HepG2 (cell line): ENCODE data around the gene MYCBP2. TPM values are rescaled to one million over a fixed set of nuclear protein-coding genes. Genes with fewer than 3 reads are reported as not detected.

Experiments
- ATAC-seq: fragments of 200-7000 bp; cut with Tn5 transposase; 3 replicates; pipeline ENCODE4 v1.9.1; 2020; ENCODE audit warnings: mild to moderate bottlenecking, moderate library complexity
- BruUV-seq: library from RNA; stranded (reverse); fragments of 400-500 nt; replicated peaks from 2 replicates; lab custom pipeline; 2021; lab: Mats Ljungman, UMichigan
- CTCF ChIA-PET: fragments of 300-600 bp; formaldehyde crosslinking; extraction: SDS; loops from one replicate; lab custom pipeline; 2021; ENCODE audit warnings: low total read pairs, inconsistent platforms, low intra/inter-chr PET ratio; lab: Yijun Ruan, JAX
- POLR2A ChIA-PET: fragments of 350-600 bp; sonication (Branson Sonifier 250); formaldehyde crosslinking; loops from one replicate; lab custom pipeline; 2020; ENCODE audit warnings: antibody characterized with exemption, inconsistent platforms; lab: Yijun Ruan, JAX
- DNase-seq: peaks from one replicate; pipeline ENCODE4 v3.0.0-alpha.2; 2015; ENCODE audit warnings: low spot score
- FAIRE-seq: peaks from 3 replicates; lab custom pipeline; 2011; peaks lifted over from hg19 to GRCh38; lab: Jason Lieb, UNC
- H2AFZ ChIP-seq: one replicate; pipeline ENCODE4 v1.6.1; 2011; ENCODE audit warnings: low read length, inconsistent platforms
- H3K27ac ChIP-seq: fragments of 300-600 bp; 3 replicates; pipeline ENCODE4 v1.8.0; 2011; ENCODE audit warnings: mixed run types, mild to moderate bottlenecking, mixed read lengths, low read length, inconsistent platforms; ENCODE audit not compliant: insufficient read depth; ENCODE audit errors: extremely low read length
- H3K27me3 ChIP-seq, 2 experiments: fragments of 200-600 bp in 1 of 2; 2 replicates in 1 of 2; 3 replicates in 1 of 2; pipeline versions ENCODE4 v1.6.0 to v1.8.0; 2011; ENCODE audit warnings: low read length in 2 of 2, mild to moderate bottlenecking in 2 of 2, moderate library complexity in 2 of 2, inconsistent platforms in 1 of 2; ENCODE audit not compliant: insufficient read depth in 2 of 2, control insufficient read depth in 1 of 2
- H3K36me3 ChIP-seq, 2 experiments: fragments of 200-600 bp in 1 of 2; replicated peaks in 1 of 2; 2 replicates in 1 of 2; 3 replicates in 1 of 2; pipeline versions ENCODE4 v1.5.1 to v1.8.0; 2011; ENCODE audit warnings: low read length in 2 of 2, inconsistent platforms in 1 of 2; ENCODE audit not compliant: insufficient read depth in 2 of 2, control insufficient read depth in 1 of 2
- H3K4me1 ChIP-seq: 2 replicates; pipeline ENCODE4 v1.5.1; 2012; ENCODE audit warnings: low read length, inconsistent platforms; ENCODE audit not compliant: insufficient read depth
- H3K4me2 ChIP-seq: 2 replicates; pipeline ENCODE4 v1.6.0; 2011; ENCODE audit warnings: low read depth, low read length, inconsistent platforms
- H3K4me3 ChIP-seq, 3 experiments: fragments of 200-600 bp in 1 of 3; sonication (generic), shearing (Covaris generic) in 1 of 3; replicated peaks in 1 of 3; 2 replicates each; pipeline ENCODE4 v1.5.1; 2011 to 2016; ENCODE audit warnings: low read length in 3 of 3, inconsistent platforms in 2 of 3, low read depth in 2 of 3, mild to moderate bottlenecking in 2 of 3, control low read depth in 1 of 3, mixed read lengths in 1 of 3; ENCODE audit not compliant: insufficient read depth in 1 of 3
- H3K79me2 ChIP-seq: one replicate; pipeline ENCODE4 v1.6.1; 2011; ENCODE audit warnings: low read length, inconsistent platforms; ENCODE audit not compliant: insufficient read depth
- H3K9ac ChIP-seq: 2 replicates; pipeline ENCODE4 v1.6.0; 2011; ENCODE audit warnings: mild to moderate bottlenecking, low read depth, low read length, inconsistent platforms; ENCODE audit not compliant: insufficient read depth
- H3K9me3 ChIP-seq: 2 replicates; pipeline ENCODE4 v1.5.1; 2012; ENCODE audit warnings: mild to moderate bottlenecking, low read length
- H4K20me1 ChIP-seq: 2 replicates; pipeline ENCODE4 v1.6.0; 2011; ENCODE audit warnings: inconsistent platforms, mild to moderate bottlenecking, low read length, moderate library complexity; ENCODE audit not compliant: insufficient read depth
- DNMT3B ChIP-seq: conservative IDR thresholded peaks from 2 replicates; pipeline ENCODE4 v1.6.1; 2016; ENCODE audit warnings: missing biosample characterization, control low read depth
- MTA1 ChIP-seq: sonication (generic); formaldehyde crosslinking; IDR thresholded peaks from 2 replicates; pipeline ENCODE4 v1.4.0; 2020; ENCODE audit warnings: missing genetic modification reagents, mild to moderate bottlenecking, borderline replicate concordance
- NFYC ChIP-seq: IDR thresholded peaks from 2 replicates; pipeline ENCODE4 v1.6.1; 2016; ENCODE audit warnings: missing genetic modification reagents, missing compliant biosample characterization
- NPAS2 ChIP-seq: sonication (generic); formaldehyde crosslinking; IDR thresholded peaks from 2 replicates; pipeline ENCODE4 v1.8.0; 2022; ENCODE audit warnings: mild to moderate bottlenecking, missing genetic modification reagents, borderline replicate concordance
- SIN3A ChIP-seq: IDR thresholded peaks from 2 replicates; pipeline ENCODE4 v1.6.1; 2011; ENCODE audit warnings: low read depth, mild to moderate bottlenecking, control low read depth, low read length, borderline replicate concordance
- SMAD9 ChIP-seq: sonication (generic); formaldehyde crosslinking; IDR thresholded peaks from 2 replicates; pipeline ENCODE4 v1.5.1; 2020; ENCODE audit warnings: mild to moderate bottlenecking, missing genetic modification reagents
- TBX2 ChIP-seq: sonication (generic); formaldehyde crosslinking; IDR thresholded peaks from 2 replicates; pipeline ENCODE4 v1.5.0; 2020; ENCODE audit warnings: missing genetic modification reagents, mild to moderate bottlenecking, borderline replicate concordance
- ZNF180 ChIP-seq: sonication (generic); formaldehyde crosslinking; IDR thresholded peaks from 2 replicates; pipeline ENCODE4 v1.4.0; 2020; ENCODE audit warnings: low read depth, missing genetic modification reagents, borderline replicate concordance
- WGBS: methylation state at CpG from one replicate; pipeline ENCODE4 v1.1.6; 2017; ENCODE audit warnings: low lambda C conversion rate; 5-methylcytosine and 5-hydroxymethylcytosine counted together
- in situ Hi-C: cut with HindIII; loops from 2 replicates; pipeline ENCODE4 v1.10.0; 2017; ENCODE audit warnings: low pct_unique_long_range_greater_than_20kb; ENCODE audit not compliant: extremely low pct_ligation_motif_present
- intact Hi-C: fragments of 100-400 bp; cut with micrococcal nuclease; formaldehyde crosslinking; loops from one replicate; pipeline ENCODE4 v1.10.0; 2022; ENCODE audit not compliant: unreplicated experiment
- polyA plus RNA-seq, 8 experiments: library from polyadenylated mRNA; depleted of rRNA in 3 of 8; stranded (reverse) in 7 of 8; unstranded in 1 of 8; fragments of >200 nt; fragmentation: Illumina TruSeq in 4 of 8; extraction: Trizol in 4 of 8; gene quantifications; 2 replicates each; pipeline versions ENCODE4 v1.2.1 to v1.2.3, GENCODE V29; 2011 to 2016; ENCODE audit warnings: low read depth in 4 of 8, missing spikeins in 1 of 8, mixed read lengths in 1 of 8; ENCODE audit not compliant: insufficient read depth in 1 of 8
- total RNA-seq, 5 experiments: library from RNA; depleted of rRNA; stranded (reverse); fragments of >200 nt; fragmentation: Illumina TruSeq; extraction: Trizol; gene quantifications; 2 replicates each; pipeline ENCODE4 v1.2.3, GENCODE V29; 2016; ENCODE audit warnings: low read depth in 1 of 5
- TF ChIP-seq, protein P1 (sequence below): sonication (generic); formaldehyde crosslinking; IDR thresholded peaks from 2 replicates; pipeline ENCODE4 v1.5.1; 2020; ENCODE audit warnings: mild to moderate bottlenecking, missing genetic modification reagents
- TF ChIP-seq, protein P2 (sequence below): sonication (generic); formaldehyde crosslinking; IDR thresholded peaks from 2 replicates; pipeline ENCODE4 v1.8.0; 2022; ENCODE audit warnings: mild to moderate bottlenecking, missing genetic modification reagents; ENCODE audit not compliant: insufficient replicate concordance

Gene MYCBP2
- total and polyA plus RNA-seq, 2 of the 13 experiments (the other 11 are each of a cell fraction or from before 2014, with no cell fraction given), result 16.3 to 35.3 TPM

DNA sequence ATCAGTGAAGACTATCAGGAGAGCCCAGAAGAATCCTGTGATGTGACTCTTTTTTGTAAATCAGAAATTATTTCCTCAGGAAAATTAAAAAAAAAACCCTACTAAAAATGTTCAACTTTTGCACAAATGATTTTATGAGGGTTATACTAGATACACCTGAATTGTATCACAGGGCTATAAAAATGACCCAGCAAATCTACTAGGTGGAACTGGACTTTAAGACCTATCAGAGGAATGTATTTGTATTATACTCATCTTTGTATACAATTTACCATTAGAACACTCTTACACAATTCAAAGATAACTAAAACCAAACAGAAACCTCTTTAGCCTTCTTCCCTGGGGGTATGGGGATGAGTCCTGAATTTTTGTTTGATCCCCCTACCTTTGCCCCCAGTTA lies 307.1 kb downstream of the MYCBP2 start (continued):
- TF ChIP-seq, protein P1, sequence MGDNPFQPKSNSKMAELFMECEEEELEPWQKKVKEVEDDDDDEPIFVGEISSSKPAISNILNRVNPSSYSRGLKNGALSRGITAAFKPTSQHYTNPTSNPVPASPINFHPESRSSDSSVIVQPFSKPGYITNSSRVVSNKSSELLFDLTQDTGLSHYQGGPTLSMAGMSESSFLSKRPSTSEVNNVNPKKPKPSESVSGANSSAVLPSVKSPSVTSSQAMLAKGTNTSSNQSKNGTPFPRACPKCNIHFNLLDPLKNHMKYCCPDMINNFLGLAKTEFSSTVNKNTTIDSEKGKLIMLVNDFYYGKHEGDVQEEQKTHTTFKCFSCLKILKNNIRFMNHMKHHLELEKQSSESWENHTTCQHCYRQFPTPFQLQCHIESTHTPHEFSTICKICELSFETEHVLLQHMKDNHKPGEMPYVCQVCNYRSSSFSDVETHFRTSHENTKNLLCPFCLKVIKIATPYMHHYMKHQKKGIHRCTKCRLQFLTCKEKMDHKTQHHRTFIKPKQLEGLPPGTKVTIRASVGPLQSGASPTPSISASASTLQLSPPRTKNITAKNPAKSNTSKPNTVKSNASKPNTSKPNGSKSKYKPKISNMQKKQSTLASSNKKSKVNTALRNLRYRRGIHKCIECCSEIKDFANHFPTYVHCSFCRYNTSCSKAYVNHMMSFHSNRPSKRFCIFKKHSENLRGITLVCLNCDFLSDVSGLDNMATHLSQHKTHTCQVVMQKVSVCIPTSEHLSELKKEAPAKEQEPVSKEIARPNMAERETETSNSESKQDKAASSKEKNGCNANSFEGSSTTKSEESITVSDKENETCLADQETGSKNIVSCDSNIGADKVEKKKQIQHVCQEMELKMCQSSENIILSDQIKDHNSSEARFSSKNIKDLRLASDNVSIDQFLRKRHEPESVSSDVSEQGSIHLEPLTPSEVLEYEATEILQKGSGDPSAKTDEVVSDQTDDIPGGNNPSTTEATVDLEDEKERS (CRISPR knock-in tag), result no peak
- no peak for TF ChIP-seq TBX2 (CRISPR knock-in tag)
- TF ChIP-seq NPAS2, result no peak
- no peak for TF ChIP-seq DNMT3B
- TF ChIP-seq MTA1, result no peak
- no peak for TF ChIP-seq SIN3A
- TF ChIP-seq ZNF180 (CRISPR knock-in tag), result no peak
- TF ChIP-seq NFYC (CRISPR knock-in tag), result no peak

DNA sequence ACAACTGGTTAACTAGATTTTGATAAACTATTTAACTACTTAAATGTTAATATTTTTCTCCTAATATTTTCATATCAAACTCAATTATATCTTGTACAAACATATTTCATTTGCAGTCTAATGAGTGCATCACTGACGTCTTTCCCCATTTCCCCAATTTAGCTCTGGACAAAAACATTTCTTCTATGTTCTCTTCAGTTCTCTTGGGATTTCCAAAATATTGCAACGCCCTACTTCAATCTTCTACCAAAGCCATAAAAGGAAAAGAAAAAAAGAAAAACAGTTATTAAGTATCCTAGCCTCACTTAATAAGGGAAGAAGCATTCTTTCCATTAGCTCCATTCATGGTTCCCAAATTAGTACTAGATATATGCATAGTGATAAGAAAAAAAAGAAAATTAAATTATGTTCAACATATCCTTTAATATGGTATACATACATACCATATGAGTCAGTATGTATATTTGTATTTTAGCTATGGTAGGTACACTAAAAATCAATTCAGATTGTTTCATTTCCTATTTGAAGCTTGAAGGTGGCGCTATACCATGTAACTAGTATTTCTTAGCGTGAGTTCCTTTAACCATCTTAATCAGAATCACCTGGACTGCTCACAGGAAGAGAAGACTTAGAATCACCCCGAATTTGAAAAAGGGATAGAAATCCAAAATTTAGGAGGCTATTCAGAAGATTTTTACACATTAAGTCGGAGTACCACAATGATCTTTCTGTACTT lies 309.8 kb downstream of the MYCBP2 start:
- DNase-seq (no peak), FAIRE-seq (no peak), ATAC-seq (no peak)
- 95% methylated on average over 6 of the region's 6 CpGs for WGBS
- Histone ChIP-seq H2AFZ (no peak overlapping the region), H3K27me3 (no peaks in the 10 kb centered on the region), H3K9me3 (no peaks in the 10 kb centered on the region), H3K4me1 (peaks cover 16% of the 10 kb centered on the region), H3K9ac (no peak overlapping the region), H3K36me3 (peaks cover 4 to 64% of the 10 kb centered on the region in 2 experiments), H3K79me2 (peaks cover 30% of the 10 kb centered on the region), H3K27ac (no peak overlapping the region), H3K4me2 (no peak overlapping the region), H4K20me1 (peaks cover under 1% of the 10 kb centered on the region; the same call in 1 of the 2 replicates), H3K4me3 (no peak overlapping the region)
- BruUV-seq, result no TSS peak
- in situ Hi-C loops, result no loop called here
- TF ChIP-seq, protein P2, sequence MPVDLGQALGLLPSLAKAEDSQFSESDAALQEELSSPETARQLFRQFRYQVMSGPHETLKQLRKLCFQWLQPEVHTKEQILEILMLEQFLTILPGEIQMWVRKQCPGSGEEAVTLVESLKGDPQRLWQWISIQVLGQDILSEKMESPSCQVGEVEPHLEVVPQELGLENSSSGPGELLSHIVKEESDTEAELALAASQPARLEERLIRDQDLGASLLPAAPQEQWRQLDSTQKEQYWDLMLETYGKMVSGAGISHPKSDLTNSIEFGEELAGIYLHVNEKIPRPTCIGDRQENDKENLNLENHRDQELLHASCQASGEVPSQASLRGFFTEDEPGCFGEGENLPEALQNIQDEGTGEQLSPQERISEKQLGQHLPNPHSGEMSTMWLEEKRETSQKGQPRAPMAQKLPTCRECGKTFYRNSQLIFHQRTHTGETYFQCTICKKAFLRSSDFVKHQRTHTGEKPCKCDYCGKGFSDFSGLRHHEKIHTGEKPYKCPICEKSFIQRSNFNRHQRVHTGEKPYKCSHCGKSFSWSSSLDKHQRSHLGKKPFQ (CRISPR knock-in tag), result no peak
- no peak for TF ChIP-seq SMAD9 (CRISPR knock-in tag)
- ChIA-PET CTCF (no interaction called here), POLR2A (no interaction called here)
- intact Hi-C loops, result no loop called here
